HEK293 (cell line): ENCODE measurements around the gene TMEM184C.
A peak's percentile ranks its signal among the peaks of the same experiment; 100 is the strongest.

ENCODE experiments used
- ATF2 ChIP-seq: fragments of 450-650 bp; formaldehyde crosslinking; IDR thresholded peaks from 2 replicates; pipeline ENCODE4 v1.5.1; 2016; ENCODE audit warnings: missing biosample characterization, missing genetic modification characterization, low read depth
- BCL11A ChIP-seq: fragments of 450-650 bp; formaldehyde crosslinking; IDR thresholded peaks from 2 replicates; pipeline ENCODE4 v1.5.1; 2016; ENCODE audit warnings: low read depth, missing biosample characterization, missing genetic modification characterization
- EGR2 ChIP-seq: fragments of 450-650 bp; formaldehyde crosslinking; IDR thresholded peaks from 2 replicates; pipeline ENCODE4 v1.5.1; 2016; ENCODE audit warnings: low read depth, missing biosample characterization, missing genetic modification characterization
- GLI2 ChIP-seq: fragments of 450-650 bp; formaldehyde crosslinking; IDR thresholded peaks from 2 replicates; pipeline ENCODE4; 2017; ENCODE audit warnings: missing biosample characterization, missing genetic modification characterization, low read depth, borderline replicate concordance
- HOXC10 ChIP-seq: sonication (generic); formaldehyde crosslinking; IDR thresholded peaks from 2 replicates; pipeline ENCODE4 v1.8.1; 2023; ENCODE audit warnings: mild to moderate bottlenecking, missing genetic modification reagents
- PRDM2 ChIP-seq: fragments of 450-650 bp; formaldehyde crosslinking; IDR thresholded peaks from 2 replicates; pipeline ENCODE4 v1.5.1; 2016; ENCODE audit warnings: missing biosample characterization, missing genetic modification characterization, borderline replicate concordance
- TSHZ1 ChIP-seq: fragments of 450-650 bp; formaldehyde crosslinking; IDR thresholded peaks from 2 replicates; pipeline ENCODE4 v1.5.1; 2016; ENCODE audit warnings: missing biosample characterization, missing genetic modification characterization, borderline replicate concordance
- ZBTB11 ChIP-seq: fragments of 450-650 bp; formaldehyde crosslinking; conservative IDR thresholded peaks from 2 replicates; pipeline ENCODE4 v1.5.1; 2016; ENCODE audit warnings: low read depth, missing biosample characterization, missing genetic modification characterization
- ZBTB20 ChIP-seq: fragments of 450-650 bp; formaldehyde crosslinking; IDR thresholded peaks from 2 replicates; pipeline ENCODE4 v1.5.1; 2016; ENCODE audit warnings: missing biosample characterization, missing genetic modification characterization
- ZBTB6 ChIP-seq: fragments of 450-650 bp; formaldehyde crosslinking; IDR thresholded peaks from 2 replicates; pipeline ENCODE4 v1.5.1; 2017; ENCODE audit warnings: missing biosample characterization, missing genetic modification characterization
- ZNF157 ChIP-seq: fragments of 450-650 bp; formaldehyde crosslinking; IDR thresholded peaks from 2 replicates; pipeline ENCODE4 v1.5.1; 2016; ENCODE audit warnings: missing biosample characterization, missing genetic modification characterization
- ZNF202 ChIP-seq: fragments of 450-650 bp; formaldehyde crosslinking; IDR thresholded peaks from 2 replicates; pipeline ENCODE4 v1.5.1; 2016; ENCODE audit warnings: missing biosample characterization, missing genetic modification characterization, borderline replicate concordance
- ZNF248 ChIP-seq: fragments of 450-650 bp; formaldehyde crosslinking; IDR thresholded peaks from 2 replicates; pipeline ENCODE4 v1.5.1; 2017; ENCODE audit warnings: missing biosample characterization, missing genetic modification characterization
- ZNF350 ChIP-seq: fragments of 450-650 bp; formaldehyde crosslinking; IDR thresholded peaks from 2 replicates; pipeline ENCODE4 v1.5.0; 2017; ENCODE audit warnings: missing biosample characterization, mild to moderate bottlenecking, missing genetic modification characterization
- ZNF37A ChIP-seq: fragments of 450-650 bp; IDR thresholded peaks from 2 replicates; pipeline ENCODE4 v1.5.1; 2018; ENCODE audit warnings: missing biosample characterization, missing genetic modification characterization
- ZNF404 ChIP-seq: fragments of 450-650 bp; formaldehyde crosslinking; IDR thresholded peaks from 2 replicates; pipeline ENCODE4 v1.5.1; 2017; ENCODE audit warnings: missing biosample characterization, missing genetic modification characterization
- ZNF585B ChIP-seq: fragments of 450-650 bp; formaldehyde crosslinking; IDR thresholded peaks from 2 replicates; pipeline ENCODE4 v1.5.1; 2016; ENCODE audit warnings: missing biosample characterization, missing genetic modification characterization
- ZNF707 ChIP-seq: fragments of 450-650 bp; formaldehyde crosslinking; IDR thresholded peaks from 2 replicates; pipeline ENCODE4 v1.5.1; 2016; ENCODE audit warnings: missing biosample characterization, missing genetic modification characterization
- ZNF785 ChIP-seq: fragments of 450-650 bp; formaldehyde crosslinking; IDR thresholded peaks from 2 replicates; pipeline ENCODE4 v1.5.1; 2016; ENCODE audit warnings: missing biosample characterization, missing genetic modification characterization
- ZNF792 ChIP-seq: fragments of 450-650 bp; formaldehyde crosslinking; IDR thresholded peaks from 2 replicates; pipeline ENCODE4 v1.5.1; 2016; ENCODE audit warnings: missing biosample characterization, missing genetic modification characterization
- ZSCAN5A ChIP-seq: fragments of 450-650 bp; formaldehyde crosslinking; IDR thresholded peaks from 2 replicates; pipeline ENCODE4 v1.5.1; 2016; ENCODE audit warnings: missing biosample characterization, missing genetic modification characterization

TMEM184C gene

GRCh38 chr4:147683717-147684700 lies 66.8 kb downstream of the TMEM184C start, which contains the start of gene PRMT9 (continued):
- TF ChIP-seq ZBTB11 (tag by site-specific recombination) (0 out of 2 replicates have a peak, but pooled peaks have one; percentile 13), ZNF350 (no peak), ZNF37A (tag by site-specific recombination) (no peak), ZBTB20 (tag by site-specific recombination) (no peak), ZNF585B (tag by site-specific recombination) (no peak), ZNF707 (tag by site-specific recombination) (no peak), GLI2 (tag by site-specific recombination) (no peak), HOXC10 (CRISPR knock-in tag) (no peak), ZNF248 (tag by site-specific recombination) (no peak), TSHZ1 (tag by site-specific recombination) (no peak), ATF2 (no peak), ZNF792 (tag by site-specific recombination) (no peak), ZNF785 (tag by site-specific recombination) (no peak), ZNF157 (tag by site-specific recombination) (no peak), ZBTB6 (tag by site-specific recombination) (no peak), ZNF202 (tag by site-specific recombination) (no peak), PRDM2 (tag by site-specific recombination) (no peak), ZSCAN5A (tag by site-specific recombination) (no peak), BCL11A (tag by site-specific recombination) (no peak), EGR2 (no peak), ZNF404 (tag by site-specific recombination) (no peak)
